GM12891 (cell line): Measurements from ENCODE around the gene FBLN2.

Source experiments
- PAX5 ChIP-seq: IDR thresholded peaks from 2 replicates; pipeline ENCODE4 v1.6.1; 2011; ENCODE audit warnings: low read length, moderate library complexity, mild to moderate bottlenecking; ENCODE audit not compliant: insufficient read depth, severe bottlenecking
- POLR2A ChIP-seq: IDR thresholded peaks from 2 replicates; pipeline ENCODE4 v1.6.1; 2011; ENCODE audit warnings: low read depth, low read length, control low read depth
- POLR2AphosphoS5 ChIP-seq: IDR thresholded peaks from 2 replicates; pipeline ENCODE4 v1.6.1; 2011; ENCODE audit warnings: low read depth, low read length, control low read depth
- POU2F2 ChIP-seq: IDR thresholded peaks from 2 replicates; pipeline ENCODE4 v1.6.1; 2011; ENCODE audit warnings: low read depth, mild to moderate bottlenecking, control low read depth, low read length, moderate library complexity
- TAF1 ChIP-seq: IDR thresholded peaks from 2 replicates; pipeline ENCODE4 v1.6.1; 2011; ENCODE audit warnings: low read depth, low read length, control low read depth

- TF ChIP-seq POLR2A (no peak), POLR2AphosphoS5 (no peak), PAX5 (no peak), POU2F2 (no peak), TAF1 (no peak)
Measured at GRCh38 chr3:13620281-13620680, 71.4 kb downstream of the FBLN2 start.
